Measurements from ENCODE around the gene PACS2.
"Not testable (repeated sequence)": the region's sequence is repeated elsewhere in the genome, so short reads cannot be mapped to it uniquely, and the experiment has no call there.

Gene PACS2

GRCh38 chr14:105287249-105288102 is 27.1 kb upstream of the PACS2 start:
- DNase-seq (ENCODE audit: insufficient read length, low spot score): no peak
- no peak for FAIRE-seq

DNA sequence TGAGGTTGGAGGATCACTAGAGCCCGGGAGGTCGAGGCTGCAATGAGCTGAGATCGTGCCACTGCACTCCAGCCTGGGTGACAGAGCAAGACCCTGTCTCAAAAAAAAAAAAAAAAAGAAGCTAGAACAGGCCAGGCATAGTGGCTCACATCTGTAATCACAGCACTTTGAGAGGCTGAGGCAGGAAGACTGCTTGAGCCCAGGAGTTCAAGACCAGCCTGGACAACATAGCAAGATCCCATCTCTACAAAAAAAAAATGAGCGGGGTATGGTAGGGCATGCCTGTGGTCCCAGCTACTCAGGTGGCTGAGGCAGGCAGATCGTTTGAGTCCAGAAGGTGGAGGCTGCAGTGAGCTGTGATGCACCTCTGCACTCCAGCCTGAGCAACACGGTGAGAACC is 25.6 kb upstream of the PACS2 start:
- not testable (repeated sequence) for FAIRE-seq; DNase-seq (ENCODE audit: insufficient read length, low spot score)

- FAIRE-seq (no peak), DNase-seq (ENCODE audit: insufficient read length, low spot score) (no peak)
Measured at GRCh38 chr14:105290621-105291346, 23.8 kb upstream of the PACS2 start.

DNA sequence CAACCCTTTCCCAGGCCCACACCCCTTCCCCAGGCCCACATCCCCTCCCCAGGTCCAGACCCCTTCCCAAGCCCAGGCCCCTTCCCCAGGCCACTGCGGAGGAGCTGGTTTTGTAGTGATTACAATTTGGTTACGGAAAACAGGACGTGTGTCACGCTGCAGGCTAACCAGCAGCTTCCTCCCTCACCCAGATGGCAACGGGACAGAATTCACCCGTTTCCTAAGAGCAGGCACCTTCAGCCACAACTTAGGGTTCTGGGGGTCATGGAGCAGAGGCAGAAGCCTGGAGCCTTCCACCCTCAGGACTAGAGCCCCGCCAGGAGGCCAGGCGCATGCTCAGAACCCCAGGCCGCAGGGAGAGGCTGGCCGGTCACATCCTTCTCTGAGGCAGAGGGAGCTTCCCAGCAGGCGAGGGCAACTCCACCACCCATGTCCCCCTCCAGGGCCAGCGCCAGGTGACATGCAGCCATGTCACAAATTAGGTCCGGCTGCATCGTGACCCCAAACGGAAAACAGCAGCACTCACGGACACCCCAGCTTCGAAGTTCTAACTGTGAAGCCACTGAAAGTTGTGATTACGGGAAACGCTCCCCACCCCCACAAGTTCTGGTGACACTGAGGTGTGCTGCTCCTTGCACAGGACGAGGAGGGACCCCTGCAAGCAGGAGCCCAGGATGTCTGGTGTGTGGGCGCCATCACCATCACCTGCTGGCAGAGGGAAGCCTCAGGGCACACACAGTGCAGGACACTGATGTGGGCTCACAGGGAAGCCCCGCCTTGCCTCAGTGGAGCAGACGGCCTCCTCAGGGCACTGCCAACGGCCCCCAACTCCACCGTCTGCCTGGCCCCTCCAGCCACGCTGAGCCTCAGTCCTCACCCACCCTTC is 21.5 kb upstream of the PACS2 start:
- DNase-seq (ENCODE audit: insufficient read length, low spot score) (no peak), FAIRE-seq (no peak)

- FAIRE-seq: no peak
- no peak for DNase-seq (ENCODE audit: insufficient read length, low spot score)
Measured at GRCh38 chr14:105294142-105294597, 20.4 kb upstream of the PACS2 start.

DNA sequence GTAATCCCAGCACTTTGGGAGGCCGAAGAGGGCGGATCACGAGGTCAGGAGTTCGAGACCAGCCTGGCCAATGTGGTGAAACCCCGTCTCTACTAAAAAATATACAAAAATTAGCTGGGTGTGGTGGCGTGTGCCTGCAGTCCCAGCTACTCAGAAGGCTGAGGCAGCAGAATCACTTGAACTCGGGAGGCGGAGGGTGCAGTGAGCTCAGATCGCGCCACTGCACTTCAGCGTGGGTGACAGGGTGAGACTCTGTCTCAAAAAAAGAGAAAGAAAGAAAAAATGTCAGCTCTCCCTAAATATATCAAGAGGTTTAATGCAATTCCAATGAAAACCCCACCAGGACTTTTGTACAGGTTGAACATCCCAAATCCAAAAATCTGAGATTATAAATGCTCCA is 17.2 kb upstream of the PACS2 start:
- FAIRE-seq; DNase-seq (ENCODE audit: insufficient read length, low spot score): not testable (repeated sequence)

DNA sequence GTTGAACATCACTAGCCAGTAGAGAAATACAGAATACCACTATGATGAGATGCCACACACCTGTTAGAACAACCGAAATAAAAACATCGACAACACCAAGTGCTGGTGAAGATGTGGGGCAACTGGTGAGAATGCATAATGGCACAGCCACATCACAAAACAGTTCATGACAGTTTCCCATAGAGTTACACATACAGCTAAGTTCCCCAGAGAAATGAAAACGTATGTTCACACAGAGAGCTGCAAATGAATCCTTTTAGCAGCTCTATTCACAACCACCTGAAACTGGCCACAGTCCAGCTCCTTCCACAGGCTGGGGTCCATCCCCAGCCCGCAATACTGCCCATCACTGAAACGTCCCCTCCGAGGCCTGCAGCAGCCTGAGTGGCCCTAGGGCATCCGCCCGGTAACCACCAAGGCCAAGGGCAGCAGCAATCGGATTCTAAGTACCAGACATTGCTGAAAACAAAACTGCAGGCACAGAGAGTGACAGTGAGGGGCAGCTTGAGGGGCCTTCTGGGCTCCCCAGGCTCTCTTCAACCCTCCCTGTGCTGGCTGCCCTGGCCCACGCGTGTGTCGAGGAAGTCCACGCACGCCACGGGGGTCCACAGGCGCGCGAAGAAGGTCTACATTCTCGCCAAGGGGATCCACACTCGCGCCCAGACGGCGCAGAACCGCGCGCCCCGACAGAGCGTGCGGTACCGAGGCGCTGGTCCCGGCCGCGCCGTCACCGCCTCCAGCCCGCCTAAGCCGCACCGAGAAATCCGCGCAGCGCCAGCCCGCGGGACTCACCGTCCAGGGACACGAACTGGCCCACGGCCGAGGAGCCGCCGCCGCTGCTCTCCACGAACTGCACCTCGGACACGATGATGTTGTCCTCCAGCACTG is 14.7 kb upstream of the PACS2 start:
- DNase-seq (ENCODE audit: insufficient read length, low spot score): peak; percentile 30
- FAIRE-seq: peak; percentile 49

DNA sequence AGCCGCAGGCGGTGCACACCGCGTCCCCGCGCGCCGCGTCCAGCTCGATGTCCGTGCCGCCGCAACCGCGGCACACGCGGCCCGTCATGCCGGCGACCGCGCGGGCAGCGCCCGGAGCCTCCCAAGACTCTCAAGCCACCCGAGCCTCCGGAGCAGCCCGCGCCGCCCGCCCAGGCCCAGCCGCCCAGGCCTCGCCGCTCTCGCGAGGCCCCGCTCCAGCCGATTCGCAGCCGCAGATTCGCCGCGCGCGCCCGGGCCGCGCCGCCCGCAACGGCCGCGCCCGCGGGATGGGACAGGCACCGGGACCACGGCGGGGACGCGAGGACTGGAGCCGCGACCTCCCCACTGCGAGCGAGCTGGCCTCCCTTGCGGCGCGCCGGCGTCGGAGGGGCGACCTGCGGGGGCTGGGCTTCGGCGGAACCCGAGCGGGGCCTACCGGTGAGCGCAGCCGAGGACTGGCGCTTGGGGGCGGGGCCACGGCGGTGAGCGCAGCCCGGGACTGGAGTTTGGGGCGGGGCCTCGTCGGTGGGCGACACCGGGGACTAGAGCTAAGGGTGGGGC is 13.9 kb upstream of the PACS2 start, which contains the start of gene BRF1:
TSS of gene BRF1 (minus strand) at position 460 of the 561 bp plus-strand sequence. CDS start at position 88, 372 bp downstream.
- FAIRE-seq: peak; percentile 82
- peak; percentile 95 for DNase-seq (ENCODE audit: insufficient read length, low spot score)

- no peak for FAIRE-seq
Measured at GRCh38 chr14:105301103-105301914, 13.2 kb upstream of the PACS2 start.

GRCh38 chr14:105301915-105302249 is 12.7 kb upstream of the PACS2 start:
- not testable (repeated sequence) for DNase-seq (ENCODE audit: insufficient read length, low spot score); FAIRE-seq

More at GRCh38 chr14:105301103-105301914, 13.2 kb upstream of the PACS2 start:
- DNase-seq (ENCODE audit: insufficient read length, low spot score): peak; percentile 97

GRCh38 chr14:105303949-105304348 is 10.6 kb upstream of the PACS2 start:
- FAIRE-seq (no peak), DNase-seq (ENCODE audit: insufficient read length, low spot score) (no peak)

DNA sequence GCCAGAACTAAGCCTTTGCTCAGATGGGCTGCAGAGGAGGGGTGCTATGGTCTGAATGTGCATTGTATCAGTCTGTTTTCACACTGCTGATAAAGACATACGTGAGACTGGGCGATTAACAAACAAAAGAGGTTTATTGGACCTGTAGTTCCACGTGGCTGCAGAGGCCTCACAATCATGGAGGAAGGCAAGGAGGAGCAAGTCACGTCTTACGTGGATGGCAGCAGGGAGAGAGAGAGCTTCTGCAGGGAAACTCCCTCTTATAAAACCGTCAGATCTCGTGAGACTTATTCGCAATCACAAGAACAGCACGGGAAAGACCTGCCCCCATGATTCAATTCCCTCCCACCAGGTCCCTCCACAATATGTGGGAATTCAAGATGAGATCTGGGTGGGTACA is 10.0 kb upstream of the PACS2 start:
- DNase-seq (ENCODE audit: insufficient read length, low spot score) (no peak), FAIRE-seq (no peak)

DNA sequence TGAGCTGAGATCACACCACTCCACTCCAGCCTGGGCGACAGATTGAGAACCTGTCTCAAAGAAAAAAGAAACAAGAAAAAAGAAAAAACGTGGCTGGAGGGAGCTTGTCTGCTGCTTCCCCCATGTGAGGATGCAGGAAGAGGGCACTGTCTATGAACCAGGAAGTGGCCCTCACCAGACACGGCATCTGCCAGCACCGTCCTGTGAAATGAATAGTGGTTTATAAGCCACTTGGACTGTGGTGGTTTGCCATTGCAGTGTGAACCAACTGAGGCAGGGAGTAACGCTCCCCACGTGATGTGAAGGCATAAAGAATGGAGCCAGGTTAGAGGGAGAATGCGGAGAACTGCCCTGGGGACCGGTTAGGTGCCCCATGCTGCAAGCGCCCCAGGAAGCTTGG is 9.2 kb upstream of the PACS2 start:
- FAIRE-seq (peak; percentile 9), DNase-seq (ENCODE audit: insufficient read length, low spot score) (no peak)

- DNase-seq (ENCODE audit: insufficient read length, low spot score) (no peak), FAIRE-seq (no peak)
Measured at GRCh38 chr14:105305791-105306190, 8.8 kb upstream of the PACS2 start.

- DNase-seq (ENCODE audit: insufficient read length, low spot score) (no peak), FAIRE-seq (no peak)
Measured at GRCh38 chr14:105307052-105307727, 7.4 kb upstream of the PACS2 start.

DNA sequence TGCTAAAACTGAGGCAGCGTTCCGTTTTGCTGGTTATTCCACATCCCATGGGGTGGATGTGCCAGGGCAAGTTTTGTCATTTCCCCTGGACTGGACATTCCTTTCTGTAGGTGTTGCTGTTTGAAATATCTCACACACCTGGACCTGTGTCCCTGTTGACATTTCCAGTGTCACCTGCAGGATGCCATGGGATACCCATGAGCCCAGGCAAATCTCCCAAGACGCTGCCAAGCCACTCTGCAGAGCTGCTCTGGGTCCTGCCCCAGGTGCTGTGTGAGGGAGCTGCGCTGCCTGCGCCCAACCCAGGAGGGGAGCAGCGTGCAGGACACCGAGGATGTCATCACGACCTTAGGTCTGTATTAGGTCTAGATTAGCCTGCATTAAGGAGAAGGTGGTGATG is 5.2 kb upstream of the PACS2 start:
- FAIRE-seq (no peak), DNase-seq (ENCODE audit: insufficient read length, low spot score) (no peak)

DNA sequence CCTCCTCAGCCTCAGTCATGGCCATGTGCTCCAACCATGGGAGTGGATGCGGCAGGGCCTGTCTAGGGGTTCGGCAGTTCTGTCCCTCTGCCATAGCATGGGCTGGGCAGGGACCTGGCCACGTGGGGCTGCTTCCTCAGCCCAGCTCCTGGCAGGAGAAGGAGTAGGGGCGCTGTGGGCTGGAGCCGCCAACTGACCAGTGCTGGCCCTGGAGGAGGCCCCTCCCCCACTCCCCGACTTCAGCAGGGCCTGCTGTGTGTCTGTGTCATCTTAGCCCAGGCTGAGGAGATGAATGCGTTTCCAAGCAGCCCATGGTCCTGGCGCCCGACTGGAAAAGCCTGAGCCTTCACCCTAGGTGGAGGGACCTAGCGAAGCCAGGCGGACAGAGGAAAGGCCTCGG is 2.7 kb upstream of the PACS2 start:
- no peak for DNase-seq (ENCODE audit: insufficient read length, low spot score)
- FAIRE-seq: no peak

DNA sequence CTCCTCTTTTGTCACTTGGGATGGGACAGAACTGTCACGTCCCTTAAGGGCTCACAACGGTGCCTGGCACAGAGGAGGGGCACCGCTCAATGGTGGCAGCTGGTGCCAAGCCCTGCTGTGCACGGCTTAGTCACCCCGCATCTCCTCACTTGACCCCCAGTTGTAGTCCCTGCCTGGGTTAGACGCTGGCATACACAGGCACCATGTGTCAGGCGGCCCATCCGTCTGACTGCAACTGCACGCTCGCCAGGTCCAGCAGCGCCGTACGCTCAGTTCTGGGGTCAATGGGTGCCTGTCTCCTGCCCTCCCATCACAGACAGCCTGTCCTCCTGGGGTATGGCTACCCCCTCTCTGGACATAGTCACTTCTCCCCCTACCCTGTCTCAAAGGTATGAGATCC is 1.6 kb upstream of the PACS2 start:
- DNase-seq (ENCODE audit: insufficient read length, low spot score) (no peak), FAIRE-seq (no peak)
